ENCODE measurements around the gene HPS1. TPM values are rescaled to one million over a fixed set of nuclear protein-coding genes. Genes with fewer than 3 reads are reported as not detected.

HPS1 gene
- total RNA-seq, 1 experiment from 2014 or later: 47.4 TPM

DNA sequence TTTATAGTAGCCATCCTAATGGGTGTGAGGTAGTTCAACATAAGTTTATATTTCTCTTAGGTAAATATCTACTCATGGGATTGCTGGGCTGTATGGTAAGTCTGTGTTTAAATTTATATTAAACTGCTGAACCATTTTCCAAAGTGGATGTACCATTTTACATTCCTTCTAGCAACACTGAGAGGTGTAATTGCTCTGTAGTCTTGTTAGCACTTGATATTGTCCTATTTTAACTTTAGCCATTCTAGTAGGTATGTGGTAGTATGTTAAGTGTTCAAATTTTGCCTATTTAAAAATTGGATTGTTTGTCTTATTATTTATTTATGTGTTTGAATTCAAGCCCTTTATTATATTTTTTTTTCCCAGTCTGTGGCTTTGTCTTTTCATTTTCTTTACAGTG is 2.6 kb upstream of the HPS1 start:
- no peaks in the 10 kb centered on the region for H4K20me1 ChIP-seq (ENCODE audit: control insufficient read depth, insufficient read depth, insufficient read length)
- H3K9me3 Mint-ChIP-seq: peaks cover 0 to 2% of the 10 kb centered on the region in 2 experiments; a peak in 2 of 5 replicates
- no peak overlapping the region for H3K27ac Mint-ChIP-seq

More for the DNA sequence above, 2.6 kb upstream of the HPS1 start:
- DNase-seq: no peak
- H4K5ac ChIP-seq (ENCODE audit: insufficient read length, low read depth, low read length): no peak overlapping the region
- H3K27ac ChIP-seq (ENCODE audit: insufficient read length, low read depth, low read length): no peak overlapping the region
- H3K4ac ChIP-seq (ENCODE audit: low read depth, low read length): no peak overlapping the region
- H2AFZ ChIP-seq (ENCODE audit: low read length): no peak overlapping the region
- H4K8ac ChIP-seq (replicated peaks; ENCODE audit: insufficient read length, low read depth, low read length): no peak overlapping the region
- H3T11ph ChIP-seq (ENCODE audit: low read length): no peak overlapping the region
- Mint-ChIP-seq H3K36me3 (ENCODE audit: insufficient read depth in 1 of 3, low read depth in 3 of 3) (peaks cover 9 to 11% (median 9%) of the 10 kb centered on the region in 3 experiments), H3K4me1 (peaks cover 12 to 15% of the 10 kb centered on the region in 2 experiments), H3K27me3 (ENCODE audit: low read depth) (peaks cover 6% of the 10 kb centered on the region; the same call in 1 of the 2 replicates), H3K4me3 (no peak overlapping the region)
- H2BK20ac ChIP-seq (ENCODE audit: low read depth, low read length, poor library complexity, severe bottlenecking): no peak overlapping the region
- H2AK5ac ChIP-seq (ENCODE audit: insufficient read length, low read length): no peak overlapping the region
- H4K91ac ChIP-seq (ENCODE audit: insufficient read length, low read depth, low read length): no peak overlapping the region
- no peaks in the 10 kb centered on the region for H3K79me2 ChIP-seq (ENCODE audit: insufficient read depth, low read length)
- H3K9ac ChIP-seq (ENCODE audit: extremely low read depth, insufficient read length, low read length): no peak overlapping the region
- no peaks in the 10 kb centered on the region for H3K9me3 ChIP-seq (ENCODE audit: control insufficient read depth, low read depth, low read length)
- H3K79me1 ChIP-seq (ENCODE audit: insufficient read depth, low read depth, low read length, poor library complexity, severe bottlenecking): no peaks in the 10 kb centered on the region
- no peaks in the 10 kb centered on the region for H3K4me1 ChIP-seq (ENCODE audit: insufficient read depth, low read length)
- H3K18ac ChIP-seq (ENCODE audit: insufficient read length, low read depth, low read length): no peak overlapping the region
- TF ChIP-seq, protein P1, sequence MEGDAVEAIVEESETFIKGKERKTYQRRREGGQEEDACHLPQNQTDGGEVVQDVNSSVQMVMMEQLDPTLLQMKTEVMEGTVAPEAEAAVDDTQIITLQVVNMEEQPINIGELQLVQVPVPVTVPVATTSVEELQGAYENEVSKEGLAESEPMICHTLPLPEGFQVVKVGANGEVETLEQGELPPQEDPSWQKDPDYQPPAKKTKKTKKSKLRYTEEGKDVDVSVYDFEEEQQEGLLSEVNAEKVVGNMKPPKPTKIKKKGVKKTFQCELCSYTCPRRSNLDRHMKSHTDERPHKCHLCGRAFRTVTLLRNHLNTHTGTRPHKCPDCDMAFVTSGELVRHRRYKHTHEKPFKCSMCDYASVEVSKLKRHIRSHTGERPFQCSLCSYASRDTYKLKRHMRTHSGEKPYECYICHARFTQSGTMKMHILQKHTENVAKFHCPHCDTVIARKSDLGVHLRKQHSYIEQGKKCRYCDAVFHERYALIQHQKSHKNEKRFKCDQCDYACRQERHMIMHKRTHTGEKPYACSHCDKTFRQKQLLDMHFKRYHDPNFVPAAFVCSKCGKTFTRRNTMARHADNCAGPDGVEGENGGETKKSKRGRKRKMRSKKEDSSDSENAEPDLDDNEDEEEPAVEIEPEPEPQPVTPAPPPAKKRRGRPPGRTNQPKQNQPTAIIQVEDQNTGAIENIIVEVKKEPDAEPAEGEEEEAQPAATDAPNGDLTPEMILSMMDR (conservative IDR thresholded peaks at IDR 0.05): no peak
- H2BK12ac ChIP-seq (ENCODE audit: insufficient read length, low read depth, low read length): no peak overlapping the region
- no peak overlapping the region for H3K4me2 ChIP-seq (ENCODE audit: insufficient read depth, insufficient read length, low read length)
- H3K14ac ChIP-seq (ENCODE audit: insufficient read depth, low read length): no peak overlapping the region
- no peaks in the 10 kb centered on the region for H3K23me2 ChIP-seq (ENCODE audit: insufficient read length, low read depth, low read length, poor library complexity, severe bottlenecking)
- H2BK5ac ChIP-seq (ENCODE audit: insufficient read length, low read length): no peak overlapping the region
- no peak overlapping the region for H3K23ac ChIP-seq (ENCODE audit: insufficient read length, low read depth, low read length)
- H2BK120ac ChIP-seq (ENCODE audit: low read depth, low read length, poor library complexity, severe bottlenecking): no peak overlapping the region
- H2BK15ac ChIP-seq (ENCODE audit: low read depth, low read length): no peak overlapping the region
- H3K56ac ChIP-seq (ENCODE audit: insufficient read length, low read depth, low read length): no peak overlapping the region
- no peaks in the 10 kb centered on the region for H3K27me3 ChIP-seq (ENCODE audit: insufficient read depth, low read length)
